Thyroid gland (tissue), 4 donors: ENCODE measurements around the gene AP2B1. TPM values are rescaled to one million over a fixed set of nuclear protein-coding genes. Genes with fewer than 3 reads are reported as not detected.

Experiments used
- DNase-seq, 2 donors: peaks; one replicate each; pipeline ENCODE4 v3.0.0-alpha.2; 2019
- H3K27ac ChIP-seq, 3 donors: fragments of 200-600 bp; sonication (generic); 1 replicate in 2 of 3; 2 replicates in 1 of 3; pipeline ENCODE4 v1.5.1; 2016 to 2019; ENCODE audit warnings: mild to moderate bottlenecking in 1 of 3, moderate library complexity in 1 of 3
- H3K27me3 ChIP-seq: fragments of 200-600 bp; sonication (generic); one replicate; pipeline ENCODE4 v1.5.1; 2019
- H3K36me3 ChIP-seq, 2 donors: fragments of 200-600 bp; sonication (generic); one replicate each; pipeline ENCODE4 v1.5.1; 2016 to 2019
- H3K4me1 ChIP-seq, 2 donors: fragments of 200-600 bp; sonication (generic); one replicate each; pipeline ENCODE4 v1.5.1; 2017 to 2019
- H3K4me3 ChIP-seq, 3 donors: fragments of 200-600 bp; sonication (generic); replicated peaks in 1 of 3; 1 replicate in 2 of 3; 2 replicates in 1 of 3; pipeline ENCODE4 v1.5.1; 2016; ENCODE audit warnings: mild to moderate bottlenecking in 1 of 3
- H3K9me3 ChIP-seq: fragments of 200-600 bp; sonication (generic); one replicate; pipeline ENCODE4 v1.5.1; 2017
- POLR2A ChIP-seq, 2 donors: fragments of 450-650 bp; IDR thresholded peaks; one replicate each; pipeline ENCODE4 v1.6.1; 2017; ENCODE audit warnings: antibody characterized with exemption in 2 of 2, mild to moderate bottlenecking in 2 of 2, moderate library complexity in 1 of 2
- WGBS, 2 donors: methylation state at CpG; one replicate each; pipeline ENCODE4 v1.1.5; 2017; 5-methylcytosine and 5-hydroxymethylcytosine counted together
- intact Hi-C: fragments of 100-400 bp; cut with DNase I; formaldehyde crosslinking; loops from one replicate; pipeline ENCODE4 v1.15.1; 2023
- total RNA-seq, 4 donors: library from RNA; depleted of rRNA; stranded (reverse); fragments of >200 nt; gene quantifications; one replicate each; pipeline ENCODE4 v1.2.3, GENCODE V29; 2016
- TF ChIP-seq, protein P1 (sequence below), 6 experiments: fragments of 200-600 bp in 3 of 6; fragments of 450-650 bp in 3 of 6; sonication (generic) in 3 of 6; IDR thresholded peaks; one replicate each; pipeline ENCODE4 v1.5.1; 2016 to 2019; ENCODE audit warnings: antibody characterized with exemption in 6 of 6, mild to moderate bottlenecking in 2 of 6, inconsistent platforms in 1 of 6, moderate library complexity in 1 of 6

AP2B1 gene
- total RNA-seq, 4 donors from 2014 or later: 105 to 162 (median 122) TPM

DNA sequence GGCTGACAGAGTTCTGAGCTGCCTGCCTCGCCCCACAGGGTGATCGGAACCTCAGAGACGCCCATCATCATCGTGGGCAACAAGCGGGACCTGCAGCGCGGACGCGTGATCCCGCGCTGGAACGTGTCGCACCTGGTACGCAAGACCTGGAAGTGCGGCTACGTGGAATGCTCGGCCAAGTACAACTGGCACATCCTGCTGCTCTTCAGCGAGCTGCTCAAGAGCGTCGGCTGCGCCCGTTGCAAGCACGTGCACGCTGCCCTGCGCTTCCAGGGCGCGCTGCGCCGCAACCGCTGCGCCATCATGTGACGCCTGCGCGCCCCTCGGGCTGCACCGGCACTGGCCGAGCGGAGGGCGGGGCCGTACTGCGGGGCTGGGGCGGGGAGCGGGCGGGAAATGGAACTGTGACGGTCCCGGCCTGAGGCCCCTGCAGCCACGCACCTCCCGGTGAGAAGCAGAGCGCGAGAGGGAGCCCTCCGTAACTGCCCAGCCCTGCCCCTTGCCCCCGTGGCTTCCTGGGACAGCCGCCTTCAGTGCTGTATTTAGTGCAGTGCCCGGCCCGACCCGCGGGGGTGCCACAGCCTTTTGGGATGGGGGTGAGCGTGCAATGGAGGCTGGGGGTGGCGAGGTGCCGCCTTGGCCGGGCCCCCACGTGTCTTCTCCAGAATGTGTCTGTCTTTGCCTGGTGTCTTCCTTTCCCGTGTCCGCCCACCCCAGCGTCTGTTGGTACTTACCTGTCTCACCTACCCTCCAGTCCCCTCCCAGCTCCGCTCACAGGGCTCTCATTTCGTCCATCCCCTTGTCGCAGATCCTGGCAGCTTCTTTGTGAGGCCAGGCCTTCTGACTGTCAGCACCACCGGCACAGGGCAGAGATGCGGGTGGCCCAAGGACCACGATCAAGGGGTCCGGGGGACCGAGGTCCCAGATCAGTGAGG, 154.1 kb downstream of the AP2B1 start:
- Histone ChIP-seq H3K4me3 (no peak overlapping the region), H3K27ac (no peak overlapping the region), H3K36me3 (no peaks in the 10 kb centered on the region), H3K9me3 (no peaks in the 10 kb centered on the region), H3K27me3 (peaks cover 6% of the 10 kb centered on the region), H3K4me1 (peaks cover under 1 to 9% of the 10 kb centered on the region in 2 donors)
- intact Hi-C loops: no loop called here
- WGBS, 2 donors: 6 to 16% methylated on average over 42 to 48 of the region's 73 CpGs
- no peak for TF ChIP-seq POLR2A (IDR thresholded peaks at IDR 0.05)
- TF ChIP-seq, protein P1, sequence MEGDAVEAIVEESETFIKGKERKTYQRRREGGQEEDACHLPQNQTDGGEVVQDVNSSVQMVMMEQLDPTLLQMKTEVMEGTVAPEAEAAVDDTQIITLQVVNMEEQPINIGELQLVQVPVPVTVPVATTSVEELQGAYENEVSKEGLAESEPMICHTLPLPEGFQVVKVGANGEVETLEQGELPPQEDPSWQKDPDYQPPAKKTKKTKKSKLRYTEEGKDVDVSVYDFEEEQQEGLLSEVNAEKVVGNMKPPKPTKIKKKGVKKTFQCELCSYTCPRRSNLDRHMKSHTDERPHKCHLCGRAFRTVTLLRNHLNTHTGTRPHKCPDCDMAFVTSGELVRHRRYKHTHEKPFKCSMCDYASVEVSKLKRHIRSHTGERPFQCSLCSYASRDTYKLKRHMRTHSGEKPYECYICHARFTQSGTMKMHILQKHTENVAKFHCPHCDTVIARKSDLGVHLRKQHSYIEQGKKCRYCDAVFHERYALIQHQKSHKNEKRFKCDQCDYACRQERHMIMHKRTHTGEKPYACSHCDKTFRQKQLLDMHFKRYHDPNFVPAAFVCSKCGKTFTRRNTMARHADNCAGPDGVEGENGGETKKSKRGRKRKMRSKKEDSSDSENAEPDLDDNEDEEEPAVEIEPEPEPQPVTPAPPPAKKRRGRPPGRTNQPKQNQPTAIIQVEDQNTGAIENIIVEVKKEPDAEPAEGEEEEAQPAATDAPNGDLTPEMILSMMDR (IDR thresholded peaks at IDR 0.05): no peak
- DNase-seq: peak; percentile 52 to 68

DNA sequence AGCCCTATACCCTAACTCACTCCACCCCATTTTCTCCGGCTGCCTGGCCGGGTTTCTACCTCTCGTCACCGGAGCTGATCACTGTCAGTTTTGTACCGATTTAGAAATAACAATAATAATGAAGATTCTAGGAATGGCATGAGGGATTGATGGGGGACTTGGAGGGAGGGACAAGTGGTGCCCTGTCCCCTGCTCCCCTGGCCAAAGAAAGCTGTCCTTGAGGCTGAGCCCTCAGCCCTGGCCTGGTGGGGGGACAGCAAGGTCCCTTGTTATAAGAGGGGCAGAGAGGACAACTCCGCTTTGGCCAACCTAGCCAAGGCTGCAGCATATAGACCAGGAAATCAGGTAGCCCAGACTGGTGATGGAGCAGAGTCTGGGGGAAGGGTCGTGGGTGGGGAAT, 155.4 kb downstream of the AP2B1 start:
- intact Hi-C loops: no loop called here
- Histone ChIP-seq H3K9me3 (no peaks in the 10 kb centered on the region), H3K4me3 (no peak overlapping the region), H3K27me3 (peaks cover 6% of the 10 kb centered on the region), H3K36me3 (no peaks in the 10 kb centered on the region), H3K4me1 (peaks cover 0 to 9% of the 10 kb centered on the region in 2 donors), H3K27ac (no peak overlapping the region)
- DNase-seq: no peak
- TF ChIP-seq POLR2A (IDR thresholded peaks at IDR 0.05): no peak
- TF ChIP-seq, protein P1 (IDR thresholded peaks at IDR 0.05): no peak
- 72 to 86% methylated on average over 7 of the region's 7 CpGs for WGBS, 2 donors

DNA sequence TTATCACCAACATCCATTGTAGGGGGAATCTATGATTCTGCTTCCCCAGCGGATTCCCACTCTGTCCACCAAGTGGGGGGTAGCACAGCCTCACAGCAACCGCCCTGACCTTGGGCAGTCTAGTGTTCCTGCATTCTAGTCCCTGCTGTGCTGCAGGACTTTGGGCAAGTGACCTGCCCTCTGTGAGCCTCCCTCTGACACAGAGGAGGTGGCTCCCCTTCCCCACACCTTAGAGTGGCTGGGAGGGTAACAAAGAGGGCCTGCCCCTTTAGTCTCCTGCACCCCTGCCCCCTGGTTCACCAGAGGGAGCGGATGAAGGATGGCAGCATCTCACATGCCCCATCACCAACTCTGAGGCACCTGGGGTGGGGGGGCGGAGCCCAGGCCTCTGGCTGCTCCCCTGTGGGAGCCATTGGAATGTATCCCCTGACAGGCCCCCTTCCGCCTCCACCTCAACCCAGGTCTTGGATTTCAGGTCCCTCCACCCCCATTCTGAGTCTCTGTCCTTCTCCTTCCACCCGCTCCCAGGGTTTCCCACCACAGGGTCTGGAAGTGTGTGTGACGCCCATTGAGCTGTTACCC, 155.9 kb downstream of the AP2B1 start:
- 68% methylated on average over 7 of the region's 7 CpGs for WGBS, 2 donors
- intact Hi-C loops: no loop called here
- TF ChIP-seq, protein P1 (IDR thresholded peaks at IDR 0.05): no peak
- TF ChIP-seq POLR2A (IDR thresholded peaks at IDR 0.05): no peak
- Histone ChIP-seq H3K27ac (no peak overlapping the region), H3K4me3 (no peak overlapping the region), H3K27me3 (peaks cover 6% of the 10 kb centered on the region), H3K9me3 (no peaks in the 10 kb centered on the region), H3K36me3 (no peaks in the 10 kb centered on the region), H3K4me1 (peaks cover 0 to 9% of the 10 kb centered on the region in 2 donors)
- DNase-seq: no peak

DNA sequence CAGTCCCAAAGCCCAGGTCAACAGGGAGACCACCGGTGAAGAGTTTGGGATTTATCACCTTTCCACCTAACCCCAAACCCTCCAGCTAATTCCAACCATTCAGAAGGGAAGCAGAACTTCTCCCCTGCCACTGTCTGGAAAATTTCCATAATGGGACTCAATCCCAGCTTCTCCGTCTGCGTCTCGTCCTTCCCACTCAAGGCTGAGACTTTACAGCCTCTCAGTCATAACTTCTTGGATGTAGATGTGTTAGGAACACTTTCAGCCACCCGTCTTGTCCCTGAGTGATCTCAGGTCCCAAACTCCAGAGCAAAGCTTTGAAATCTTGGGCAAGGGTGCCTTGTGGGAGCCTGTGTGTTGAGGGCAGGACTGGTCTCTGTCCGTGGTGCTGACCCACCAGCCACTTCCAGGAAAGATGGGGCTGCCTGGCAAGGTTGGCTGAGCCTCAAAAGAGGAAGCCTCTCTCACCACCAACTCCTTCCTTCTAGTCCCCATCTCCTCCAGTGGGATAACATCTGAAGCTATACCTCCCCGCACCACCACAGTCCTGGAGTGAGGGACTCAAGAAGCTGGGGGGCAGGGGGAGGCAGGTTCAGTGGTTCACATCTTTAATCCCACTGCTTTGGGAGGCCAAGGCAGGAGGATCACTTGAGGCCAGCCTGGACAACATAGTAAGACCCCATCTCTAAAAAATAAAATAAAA, 156.7 kb downstream of the AP2B1 start:
- H3K27ac ChIP-seq: no peak overlapping the region
- TF ChIP-seq POLR2A (IDR thresholded peaks at IDR 0.05): no peak
- TF ChIP-seq, protein P1 (IDR thresholded peaks at IDR 0.05): no peak
- intact Hi-C loops: no loop called here
- H3K4me1 ChIP-seq: peaks cover 0 to 9% of the 10 kb centered on the region in 2 donors
- no peaks in the 10 kb centered on the region for H3K36me3 ChIP-seq
- no peak overlapping the region for H3K4me3 ChIP-seq
- WGBS, 2 donors: 39 to 55% methylated on average over 7 of the region's 7 CpGs
- DNase-seq: peak; percentile 16 to 43
- no peaks in the 10 kb centered on the region for H3K9me3 ChIP-seq
- H3K27me3 ChIP-seq: peaks cover 6% of the 10 kb centered on the region
